ENCODE measurements around the gene TNPO2.

DNA sequence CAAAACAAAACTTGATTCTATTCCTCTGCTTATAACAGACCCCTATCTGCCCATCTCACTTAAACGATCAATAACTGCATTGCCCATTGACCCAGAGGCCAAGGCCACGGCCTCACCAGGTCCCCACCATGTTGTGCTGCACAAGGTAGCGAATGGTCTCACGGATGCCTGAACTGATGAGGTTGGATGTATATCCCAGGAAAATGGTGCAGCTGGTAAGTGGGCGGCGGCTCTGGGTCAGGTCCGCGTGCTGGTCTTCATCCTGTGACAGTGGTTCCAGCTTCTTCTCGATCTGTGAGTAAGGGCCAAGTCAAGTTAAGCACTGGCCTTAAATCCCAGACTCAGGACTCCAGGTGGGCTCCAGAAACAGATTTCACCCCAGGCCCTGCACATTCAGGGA, 43.7 kb downstream of the TNPO2 start:
- TF ChIP-seq TEAD1 (CRISPR knock-in tag; IDR thresholded peaks at IDR 0.05) (no peak), GTF2I (CRISPR knock-in tag; conservative IDR thresholded peaks at IDR 0.05) (no peak), ELF4 (CRISPR knock-in tag; IDR thresholded peaks at IDR 0.05; ENCODE audit: low read depth) (no peak), SMAD4 (CRISPR knock-in tag; IDR thresholded peaks at IDR 0.05) (no peak), ESRRA (CRISPR knock-in tag; IDR thresholded peaks at IDR 0.05; ENCODE audit: borderline replicate concordance) (no peak)
- TF ChIP-seq, protein P1, sequence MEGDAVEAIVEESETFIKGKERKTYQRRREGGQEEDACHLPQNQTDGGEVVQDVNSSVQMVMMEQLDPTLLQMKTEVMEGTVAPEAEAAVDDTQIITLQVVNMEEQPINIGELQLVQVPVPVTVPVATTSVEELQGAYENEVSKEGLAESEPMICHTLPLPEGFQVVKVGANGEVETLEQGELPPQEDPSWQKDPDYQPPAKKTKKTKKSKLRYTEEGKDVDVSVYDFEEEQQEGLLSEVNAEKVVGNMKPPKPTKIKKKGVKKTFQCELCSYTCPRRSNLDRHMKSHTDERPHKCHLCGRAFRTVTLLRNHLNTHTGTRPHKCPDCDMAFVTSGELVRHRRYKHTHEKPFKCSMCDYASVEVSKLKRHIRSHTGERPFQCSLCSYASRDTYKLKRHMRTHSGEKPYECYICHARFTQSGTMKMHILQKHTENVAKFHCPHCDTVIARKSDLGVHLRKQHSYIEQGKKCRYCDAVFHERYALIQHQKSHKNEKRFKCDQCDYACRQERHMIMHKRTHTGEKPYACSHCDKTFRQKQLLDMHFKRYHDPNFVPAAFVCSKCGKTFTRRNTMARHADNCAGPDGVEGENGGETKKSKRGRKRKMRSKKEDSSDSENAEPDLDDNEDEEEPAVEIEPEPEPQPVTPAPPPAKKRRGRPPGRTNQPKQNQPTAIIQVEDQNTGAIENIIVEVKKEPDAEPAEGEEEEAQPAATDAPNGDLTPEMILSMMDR (IDR thresholded peaks at IDR 0.05): no peak
- TF ChIP-seq, protein P2, sequence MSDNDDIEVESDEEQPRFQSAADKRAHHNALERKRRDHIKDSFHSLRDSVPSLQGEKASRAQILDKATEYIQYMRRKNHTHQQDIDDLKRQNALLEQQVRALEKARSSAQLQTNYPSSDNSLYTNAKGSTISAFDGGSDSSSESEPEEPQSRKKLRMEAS (CRISPR knock-in tag; IDR thresholded peaks at IDR 0.05): no peak
- TF ChIP-seq, protein P3, sequence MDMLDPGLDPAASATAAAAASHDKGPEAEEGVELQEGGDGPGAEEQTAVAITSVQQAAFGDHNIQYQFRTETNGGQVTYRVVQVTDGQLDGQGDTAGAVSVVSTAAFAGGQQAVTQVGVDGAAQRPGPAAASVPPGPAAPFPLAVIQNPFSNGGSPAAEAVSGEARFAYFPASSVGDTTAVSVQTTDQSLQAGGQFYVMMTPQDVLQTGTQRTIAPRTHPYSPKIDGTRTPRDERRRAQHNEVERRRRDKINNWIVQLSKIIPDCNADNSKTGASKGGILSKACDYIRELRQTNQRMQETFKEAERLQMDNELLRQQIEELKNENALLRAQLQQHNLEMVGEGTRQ (CRISPR knock-in tag; IDR thresholded peaks at IDR 0.05): no peak
- TF ChIP-seq, protein P4, sequence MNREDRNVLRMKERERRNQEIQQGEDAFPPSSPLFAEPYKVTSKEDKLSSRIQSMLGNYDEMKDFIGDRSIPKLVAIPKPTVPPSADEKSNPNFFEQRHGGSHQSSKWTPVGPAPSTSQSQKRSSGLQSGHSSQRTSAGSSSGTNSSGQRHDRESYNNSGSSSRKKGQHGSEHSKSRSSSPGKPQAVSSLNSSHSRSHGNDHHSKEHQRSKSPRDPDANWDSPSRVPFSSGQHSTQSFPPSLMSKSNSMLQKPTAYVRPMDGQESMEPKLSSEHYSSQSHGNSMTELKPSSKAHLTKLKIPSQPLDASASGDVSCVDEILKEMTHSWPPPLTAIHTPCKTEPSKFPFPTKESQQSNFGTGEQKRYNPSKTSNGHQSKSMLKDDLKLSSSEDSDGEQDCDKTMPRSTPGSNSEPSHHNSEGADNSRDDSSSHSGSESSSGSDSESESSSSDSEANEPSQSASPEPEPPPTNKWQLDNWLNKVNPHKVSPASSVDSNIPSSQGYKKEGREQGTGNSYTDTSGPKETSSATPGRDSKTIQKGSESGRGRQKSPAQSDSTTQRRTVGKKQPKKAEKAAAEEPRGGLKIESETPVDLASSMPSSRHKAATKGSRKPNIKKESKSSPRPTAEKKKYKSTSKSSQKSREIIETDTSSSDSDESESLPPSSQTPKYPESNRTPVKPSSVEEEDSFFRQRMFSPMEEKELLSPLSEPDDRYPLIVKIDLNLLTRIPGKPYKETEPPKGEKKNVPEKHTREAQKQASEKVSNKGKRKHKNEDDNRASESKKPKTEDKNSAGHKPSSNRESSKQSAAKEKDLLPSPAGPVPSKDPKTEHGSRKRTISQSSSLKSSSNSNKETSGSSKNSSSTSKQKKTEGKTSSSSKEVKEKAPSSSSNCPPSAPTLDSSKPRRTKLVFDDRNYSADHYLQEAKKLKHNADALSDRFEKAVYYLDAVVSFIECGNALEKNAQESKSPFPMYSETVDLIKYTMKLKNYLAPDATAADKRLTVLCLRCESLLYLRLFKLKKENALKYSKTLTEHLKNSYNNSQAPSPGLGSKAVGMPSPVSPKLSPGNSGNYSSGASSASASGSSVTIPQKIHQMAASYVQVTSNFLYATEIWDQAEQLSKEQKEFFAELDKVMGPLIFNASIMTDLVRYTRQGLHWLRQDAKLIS (CRISPR knock-in tag; IDR thresholded peaks at IDR 0.05; ENCODE audit: borderline replicate concordance): no peak
- TF ChIP-seq, protein P5, sequence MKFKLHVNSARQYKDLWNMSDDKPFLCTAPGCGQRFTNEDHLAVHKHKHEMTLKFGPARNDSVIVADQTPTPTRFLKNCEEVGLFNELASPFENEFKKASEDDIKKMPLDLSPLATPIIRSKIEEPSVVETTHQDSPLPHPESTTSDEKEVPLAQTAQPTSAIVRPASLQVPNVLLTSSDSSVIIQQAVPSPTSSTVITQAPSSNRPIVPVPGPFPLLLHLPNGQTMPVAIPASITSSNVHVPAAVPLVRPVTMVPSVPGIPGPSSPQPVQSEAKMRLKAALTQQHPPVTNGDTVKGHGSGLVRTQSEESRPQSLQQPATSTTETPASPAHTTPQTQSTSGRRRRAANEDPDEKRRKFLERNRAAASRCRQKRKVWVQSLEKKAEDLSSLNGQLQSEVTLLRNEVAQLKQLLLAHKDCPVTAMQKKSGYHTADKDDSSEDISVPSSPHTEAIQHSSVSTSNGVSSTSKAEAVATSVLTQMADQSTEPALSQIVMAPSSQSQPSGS (CRISPR knock-in tag; IDR thresholded peaks at IDR 0.05; ENCODE audit: borderline replicate concordance, low read depth): no peak

Measured in WTC11 (cell line).